Activated T-cell treated with anti-CD3 and anti-CD28 coated beads, Interleukin-2, amount 50 U/mL, for 24 hours (primary cell): ENCODE measurements around the gene PGLYRP4.

ENCODE experiments used
- DNase-seq: peaks from one replicate; pipeline ENCODE4 v3.0.0-alpha.2; 2020
- H3K27ac Mint-ChIP-seq: 2 replicates; pipeline ENCODE4 v1.8.0; 2020; ENCODE audit warnings: mild to moderate bottlenecking, mixed read lengths
- H3K27me3 Mint-ChIP-seq: 2 replicates; pipeline ENCODE4 v1.8.0; 2020; ENCODE audit warnings: mixed read lengths
- H3K36me3 Mint-ChIP-seq: 2 replicates; pipeline ENCODE4 v1.8.0; 2020; ENCODE audit warnings: low read depth, mixed read lengths
- H3K4me1 Mint-ChIP-seq: 2 replicates; pipeline ENCODE4 v1.8.0; 2020; ENCODE audit warnings: low read depth, mixed read lengths
- H3K4me3 Mint-ChIP-seq: 2 replicates; pipeline ENCODE4 v1.8.0; 2020; ENCODE audit warnings: mild to moderate bottlenecking, moderate library complexity, mixed read lengths
- H3K9me3 Mint-ChIP-seq: 2 replicates; pipeline ENCODE4 v1.8.0; 2020; ENCODE audit warnings: mixed read lengths

Gene PGLYRP4

GRCh38 chr1:153364766-153365666 is 16.4 kb upstream of the PGLYRP4 start:
- no peak overlapping the region for H3K27ac Mint-ChIP-seq
- H3K27me3 Mint-ChIP-seq = peaks cover 11% of the 10 kb centered on the region
- no peaks in the 10 kb centered on the region for H3K4me1 Mint-ChIP-seq
- no peak for DNase-seq
- no peak overlapping the region for H3K4me3 Mint-ChIP-seq
- no peaks in the 10 kb centered on the region for H3K36me3 Mint-ChIP-seq
- H3K9me3 Mint-ChIP-seq = no peaks in the 10 kb centered on the region

- no peak for DNase-seq
- H3K9me3 Mint-ChIP-seq = no peaks in the 10 kb centered on the region
- H3K36me3 Mint-ChIP-seq = no peaks in the 10 kb centered on the region
- H3K4me3 Mint-ChIP-seq = no peak overlapping the region
- no peak overlapping the region for H3K27ac Mint-ChIP-seq
- H3K27me3 Mint-ChIP-seq = peaks cover 9% of the 10 kb centered on the region
- no peaks in the 10 kb centered on the region for H3K4me1 Mint-ChIP-seq
Observed at GRCh38 chr1:153364156-153364555, 15.5 kb upstream of the PGLYRP4 start.

- Mint-ChIP-seq H3K27me3 (peaks cover 9% of the 10 kb centered on the region), H3K4me1 (no peaks in the 10 kb centered on the region), H3K9me3 (no peaks in the 10 kb centered on the region), H3K4me3 (no peak overlapping the region), H3K36me3 (no peaks in the 10 kb centered on the region), H3K27ac (no peak overlapping the region)
- no peak for DNase-seq
Observed at GRCh38 chr1:153363641-153364040, 15.0 kb upstream of the PGLYRP4 start.

DNA sequence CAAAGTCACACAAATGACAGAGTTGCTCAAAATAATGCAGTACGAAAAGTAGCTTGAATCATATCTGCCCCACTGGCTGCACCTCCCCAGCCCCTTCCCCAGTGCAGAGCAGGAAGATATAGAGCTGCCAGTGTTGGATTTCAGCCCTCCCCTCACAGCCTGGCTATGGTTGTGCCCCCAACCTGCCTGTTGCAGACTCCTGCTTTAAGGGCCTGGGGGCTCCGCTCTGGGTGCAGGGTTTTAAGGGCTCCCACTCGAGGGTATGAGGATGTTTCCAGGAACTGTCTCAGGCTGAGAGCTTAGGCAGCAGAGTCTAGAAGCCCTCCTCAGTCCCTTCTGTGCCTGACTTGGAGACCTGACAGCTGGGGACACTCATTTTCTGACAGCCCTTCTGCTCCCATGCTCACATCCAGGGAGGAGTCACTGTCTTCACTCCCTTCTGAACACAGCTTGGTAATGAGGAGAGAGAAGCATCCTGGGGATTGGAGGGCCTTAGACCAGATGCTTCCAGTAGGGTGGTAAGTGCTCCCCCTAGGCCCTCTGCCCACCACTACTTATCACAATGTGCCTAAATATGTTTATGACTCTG is 13.6 kb upstream of the PGLYRP4 start:
- Mint-ChIP-seq H3K9me3 (no peaks in the 10 kb centered on the region), H3K27ac (no peak overlapping the region), H3K36me3 (no peaks in the 10 kb centered on the region), H3K4me1 (peaks cover 9% of the 10 kb centered on the region), H3K27me3 (peaks cover 9% of the 10 kb centered on the region), H3K4me3 (no peak overlapping the region)
- DNase-seq = no peak

GRCh38 chr1:153361480-153362109 is 13.0 kb upstream of the PGLYRP4 start:
- peaks cover 13% of the 10 kb centered on the region for H3K4me1 Mint-ChIP-seq
- H3K27ac Mint-ChIP-seq = no peak overlapping the region
- peaks cover 9% of the 10 kb centered on the region for H3K27me3 Mint-ChIP-seq
- no peak overlapping the region for H3K4me3 Mint-ChIP-seq
- DNase-seq = no peak
- H3K9me3 Mint-ChIP-seq = no peaks in the 10 kb centered on the region
- no peaks in the 10 kb centered on the region for H3K36me3 Mint-ChIP-seq

- no peak overlapping the region for H3K4me3 Mint-ChIP-seq
- H3K27me3 Mint-ChIP-seq = peaks cover 9% of the 10 kb centered on the region
- H3K9me3 Mint-ChIP-seq = no peaks in the 10 kb centered on the region
- no peak overlapping the region for H3K27ac Mint-ChIP-seq
- no peaks in the 10 kb centered on the region for H3K36me3 Mint-ChIP-seq
- DNase-seq = no peak
- H3K4me1 Mint-ChIP-seq = peaks cover 13% of the 10 kb centered on the region
Observed at GRCh38 chr1:153360592-153361479, 12.2 kb upstream of the PGLYRP4 start.

DNA sequence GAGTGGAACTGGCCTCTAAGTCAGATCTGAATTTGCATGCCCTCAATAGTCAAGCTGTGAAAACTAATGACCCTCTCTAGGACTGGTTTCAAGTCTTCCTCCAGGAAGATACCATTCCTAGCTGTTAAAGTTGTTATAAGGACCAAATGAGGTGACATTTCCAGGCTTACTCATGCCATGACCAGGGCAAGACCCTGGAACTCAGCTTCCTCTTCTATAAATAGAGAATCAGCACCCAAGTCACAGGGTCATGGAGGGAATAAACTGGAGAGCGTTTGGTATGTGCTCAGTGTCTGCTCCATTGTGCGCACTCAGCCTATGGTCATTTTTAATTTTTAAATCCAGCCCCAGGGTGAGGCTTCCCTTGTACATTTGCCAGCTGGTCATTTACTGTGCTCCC is 11.5 kb upstream of the PGLYRP4 start:
- Mint-ChIP-seq H3K27me3 (peaks cover 9% of the 10 kb centered on the region), H3K4me3 (no peak overlapping the region), H3K36me3 (no peaks in the 10 kb centered on the region), H3K9me3 (no peaks in the 10 kb centered on the region), H3K4me1 (peaks cover 13% of the 10 kb centered on the region), H3K27ac (no peak overlapping the region)
- no peak for DNase-seq

DNA sequence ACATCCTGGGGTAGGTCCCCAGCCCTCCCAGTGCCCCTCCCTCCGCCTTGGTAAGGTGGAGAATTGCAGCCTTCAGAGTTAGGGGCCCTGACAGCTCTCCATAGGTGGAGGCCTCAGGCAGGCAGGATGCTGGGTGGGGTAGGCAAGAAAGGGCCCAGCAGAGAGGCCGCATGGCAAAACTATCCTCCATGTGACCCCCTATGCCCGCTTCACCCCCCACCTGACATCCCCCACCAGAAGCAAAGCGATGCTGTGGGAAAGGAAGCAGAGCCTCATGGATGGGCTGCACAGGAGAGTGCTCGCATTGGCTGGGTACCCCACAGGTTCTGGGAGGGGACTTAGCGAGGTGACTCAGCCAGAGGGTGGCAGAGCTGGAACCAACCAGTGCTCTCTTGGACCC is 10.6 kb upstream of the PGLYRP4 start:
- no peaks in the 10 kb centered on the region for H3K36me3 Mint-ChIP-seq
- H3K27ac Mint-ChIP-seq = no peak overlapping the region
- peaks cover 5% of the 10 kb centered on the region for H3K27me3 Mint-ChIP-seq
- peaks cover 13% of the 10 kb centered on the region for H3K4me1 Mint-ChIP-seq
- H3K4me3 Mint-ChIP-seq = no peak overlapping the region
- H3K9me3 Mint-ChIP-seq = no peaks in the 10 kb centered on the region
- no peak for DNase-seq

- H3K27ac Mint-ChIP-seq = no peak overlapping the region
- H3K27me3 Mint-ChIP-seq = peaks cover 5% of the 10 kb centered on the region
- peaks cover 13% of the 10 kb centered on the region for H3K4me1 Mint-ChIP-seq
- no peak overlapping the region for H3K4me3 Mint-ChIP-seq
- no peaks in the 10 kb centered on the region for H3K9me3 Mint-ChIP-seq
- no peaks in the 10 kb centered on the region for H3K36me3 Mint-ChIP-seq
- no peak for DNase-seq
Observed at GRCh38 chr1:153358691-153358975, 10.0 kb upstream of the PGLYRP4 start.

GRCh38 chr1:153357853-153358690 is 9.4 kb upstream of the PGLYRP4 start, which contains the start of gene S100A9:
Gene S100A9, plus strand, starts transcription at chr1:153357854. Its CDS starts 430 bp downstream, at chr1:153358284.
- Mint-ChIP-seq H3K36me3 (no peaks in the 10 kb centered on the region), H3K27ac (peak within 1 kb of the TSS; percentile 30), H3K9me3 (no peaks in the 10 kb centered on the region), H3K4me3 (no peak within 1 kb of the TSS), H3K4me1 (peaks cover 13% of the 10 kb centered on the region), H3K27me3 (peaks cover 1% of the 10 kb centered on the region)
- DNase-seq = no peak

DNA sequence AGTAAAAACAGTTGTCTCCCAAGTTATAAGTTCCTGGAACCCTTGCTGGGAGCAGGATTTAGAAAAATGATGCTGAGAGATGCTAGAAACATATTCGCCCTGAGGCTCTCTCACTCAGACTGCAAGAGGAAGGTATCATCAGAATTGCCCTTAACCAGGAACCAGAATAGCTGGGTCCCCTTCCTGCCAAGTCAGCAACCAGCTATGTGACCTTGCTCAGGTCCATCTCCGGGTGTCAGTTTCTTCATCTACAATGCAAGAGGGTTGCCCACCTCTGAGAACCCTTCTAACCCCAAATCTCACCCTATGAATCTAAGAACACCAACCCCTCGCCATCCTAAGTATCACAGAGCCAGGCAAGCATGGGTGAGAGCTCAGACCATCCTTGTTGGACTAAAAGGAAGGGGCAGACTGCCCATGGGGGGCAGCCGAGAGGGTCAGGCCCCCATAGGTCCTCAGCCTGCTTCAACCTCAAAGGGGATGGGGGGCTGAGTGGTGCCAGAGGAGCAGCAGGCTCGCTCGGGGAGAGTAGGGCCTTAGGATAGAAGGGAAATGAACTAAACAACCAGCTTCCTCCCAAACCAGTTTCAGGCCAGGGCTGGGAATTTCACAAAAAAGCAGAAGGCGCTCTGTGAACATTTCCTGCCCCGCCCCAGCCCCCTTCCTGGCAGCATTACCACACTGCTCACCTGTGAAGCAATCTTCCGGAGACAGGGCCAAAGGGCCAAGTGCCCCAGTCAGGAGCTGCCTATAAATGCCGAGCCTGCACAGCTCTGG is 8.6 kb upstream of the PGLYRP4 start:
- Mint-ChIP-seq H3K4me1 (peaks cover 13% of the 10 kb centered on the region), H3K9me3 (no peaks in the 10 kb centered on the region), H3K27ac (no peak overlapping the region), H3K4me3 (no peak overlapping the region), H3K36me3 (no peaks in the 10 kb centered on the region), H3K27me3 (no peaks in the 10 kb centered on the region)
- DNase-seq = no peak

DNA sequence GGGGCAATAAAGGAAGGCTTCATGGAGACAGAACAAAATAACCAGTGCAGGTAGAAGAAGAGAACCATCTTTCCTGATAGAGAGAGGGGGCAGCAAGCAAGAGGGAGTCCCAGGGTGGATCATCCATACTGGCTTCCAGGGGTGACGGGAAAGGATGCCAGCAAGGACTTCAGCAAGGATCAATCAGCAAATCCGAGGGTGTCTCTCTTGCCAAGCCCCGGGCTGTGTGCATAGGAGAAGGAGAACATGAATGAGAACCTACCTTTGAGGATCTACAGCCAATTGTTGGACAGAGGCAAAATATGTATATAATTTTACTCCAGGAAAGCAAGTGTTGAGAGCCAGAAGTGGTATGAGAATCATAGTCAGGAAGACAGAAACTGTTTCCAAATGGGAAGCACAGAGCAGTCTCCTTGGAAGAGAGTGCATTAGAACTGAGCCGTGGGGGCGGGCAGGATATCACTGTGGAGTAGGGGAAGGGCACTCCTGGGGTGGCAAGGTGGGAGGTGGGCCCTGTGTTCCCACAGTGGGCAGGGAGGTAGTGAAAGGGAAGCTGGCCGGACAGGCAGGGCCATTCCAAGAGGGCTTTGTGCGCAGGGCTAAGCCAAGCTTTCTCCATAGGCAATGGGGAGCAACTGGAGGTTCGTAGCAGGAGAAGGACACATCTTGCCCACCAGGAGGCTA is 7.9 kb upstream of the PGLYRP4 start:
- Mint-ChIP-seq H3K9me3 (no peaks in the 10 kb centered on the region), H3K36me3 (no peaks in the 10 kb centered on the region), H3K4me3 (no peak overlapping the region), H3K27ac (no peak overlapping the region), H3K27me3 (no peaks in the 10 kb centered on the region), H3K4me1 (peaks cover 13% of the 10 kb centered on the region)
- DNase-seq = no peak
